GM23338 (cell line): ENCODE measurements around the gene ACTG1. TPM values are rescaled to one million over a fixed set of nuclear protein-coding genes. Genes with fewer than 3 reads are reported as not detected.

Experiments
- ATAC-seq: fragments of 200-7000 bp; cut with Tn5 transposase; 3 replicates; pipeline ENCODE4 v1.9.1; 2020
- DNase-seq: peaks from one replicate; pipeline ENCODE4 v3.0.0-alpha.2; 2015; ENCODE audit warnings: low spot score
- H2AFZ ChIP-seq: fragments of 200-600 bp; sonication (generic); 2 replicates; pipeline ENCODE4 v1.8.0; 2016; ENCODE audit warnings: antibody characterized with exemption, mild to moderate bottlenecking, moderate library complexity
- H3F3A ChIP-seq: fragments of 200-600 bp; sonication (generic); replicated peaks from 2 replicates; pipeline ENCODE4 v1.8.0; 2017; ENCODE audit warnings: antibody characterized with exemption, mixed run types, low read depth
- H3K27ac ChIP-seq: fragments of 200-600 bp; sonication (generic); 2 replicates; pipeline ENCODE4 v1.6.1; 2016; ENCODE audit warnings: low read depth
- H3K27me3 ChIP-seq: fragments of 200-600 bp; sonication (generic); 2 replicates; pipeline ENCODE4 v1.8.0; 2016; ENCODE audit warnings: mild to moderate bottlenecking, mixed run types, moderate library complexity; ENCODE audit not compliant: insufficient read depth
- H3K36me3 ChIP-seq: fragments of 200-600 bp; sonication (generic); 2 replicates; pipeline ENCODE4 v1.8.0; 2016; ENCODE audit warnings: mild to moderate bottlenecking; ENCODE audit not compliant: insufficient read depth
- H3K4me1 ChIP-seq: fragments of 200-600 bp; sonication (generic); 2 replicates; pipeline ENCODE4 v1.8.0; 2016; ENCODE audit warnings: mild to moderate bottlenecking, moderate library complexity; ENCODE audit not compliant: insufficient read depth
- H3K4me2 ChIP-seq: fragments of 200-600 bp; sonication (generic); 2 replicates; pipeline ENCODE4 v1.7.1; 2017; ENCODE audit warnings: mixed run types
- H3K4me3 ChIP-seq: fragments of 200-600 bp; sonication (generic); 2 replicates; pipeline ENCODE4 v1.6.1; 2016; ENCODE audit warnings: mixed run types
- H3K79me2 ChIP-seq: fragments of 200-600 bp; sonication (generic); replicated peaks from 2 replicates; pipeline ENCODE4 v1.8.0; 2017; ENCODE audit warnings: mild to moderate bottlenecking; ENCODE audit not compliant: insufficient read depth
- H3K9me2 ChIP-seq: fragments of 200-600 bp; sonication (generic); 2 replicates; pipeline ENCODE4 v1.8.0; 2017; ENCODE audit not compliant: insufficient read depth
- H4K20me1 ChIP-seq: fragments of 200-600 bp; sonication (generic); replicated peaks from 2 replicates; pipeline ENCODE4 v1.8.0; 2017; ENCODE audit warnings: mild to moderate bottlenecking; ENCODE audit not compliant: insufficient read depth
- H3K27ac Mint-ChIP-seq: 2 replicates; pipeline ENCODE4 v1.8.0; 2020; ENCODE audit warnings: inconsistent platforms, mild to moderate bottlenecking, moderate library complexity, mixed read lengths
- H3K27me3 Mint-ChIP-seq: 3 replicates; pipeline ENCODE4 v1.8.0; 2022; ENCODE audit warnings: low read depth, mild to moderate bottlenecking, moderate library complexity, mixed read lengths, inconsistent platforms; ENCODE audit not compliant: insufficient read depth, poor library complexity
- H3K36me3 Mint-ChIP-seq: 3 replicates; pipeline ENCODE4 v1.8.0; 2021; ENCODE audit warnings: low read depth, mild to moderate bottlenecking, inconsistent platforms, moderate library complexity, mixed read lengths
- H3K4me1 Mint-ChIP-seq: 3 replicates; pipeline ENCODE4 v1.8.0; 2020; ENCODE audit warnings: mild to moderate bottlenecking, inconsistent platforms, mixed read lengths
- H3K4me3 Mint-ChIP-seq: 3 replicates; pipeline ENCODE4 v1.8.0; 2021; ENCODE audit warnings: moderate library complexity, mild to moderate bottlenecking, inconsistent platforms, mixed read lengths
- H3K9me3 Mint-ChIP-seq: 3 replicates; pipeline ENCODE4 v1.8.0; 2020; ENCODE audit warnings: moderate library complexity, mild to moderate bottlenecking, inconsistent platforms, mixed read lengths
- CTCF ChIP-seq, 2 experiments: fragments of 200-600 bp in 1 of 2; sonication (generic) in 1 of 2; conservative IDR thresholded peaks; 2 replicates each; pipeline versions ENCODE4 v1.5.1 to v1.6.1; 2016 to 2017; ENCODE audit warnings: antibody characterized with exemption in 2 of 2, low read depth in 2 of 2, mild to moderate bottlenecking in 2 of 2, moderate library complexity in 1 of 2
- ETS1 ChIP-seq: IDR thresholded peaks from 2 replicates; pipeline ENCODE4 v1.6.1; 2016; ENCODE audit warnings: antibody characterized with exemption
- EZH2 ChIP-seq: fragments of 200-600 bp; sonication (generic); IDR thresholded peaks from one replicate; pipeline ENCODE4 v1.8.0; 2017; ENCODE audit warnings: antibody characterized with exemption, mild to moderate bottlenecking, low read depth; ENCODE audit not compliant: unreplicated experiment
- EZH2phosphoT487 ChIP-seq: fragments of 200-600 bp; sonication (generic); IDR thresholded peaks from one replicate; pipeline ENCODE4 v1.8.1; 2018; ENCODE audit warnings: antibody characterized with exemption; ENCODE audit not compliant: unreplicated experiment
- JUNB ChIP-seq: IDR thresholded peaks from one replicate; pipeline ENCODE4 v1.6.1; 2016; ENCODE audit warnings: antibody characterized with exemption; ENCODE audit not compliant: unreplicated experiment
- NANOG ChIP-seq: IDR thresholded peaks from 2 replicates; pipeline ENCODE4 v1.6.1; 2016; ENCODE audit warnings: antibody characterized with exemption, borderline replicate concordance
- POLR2AphosphoS5 ChIP-seq: IDR thresholded peaks from 2 replicates; pipeline ENCODE4 v1.6.1; 2016; ENCODE audit warnings: antibody characterized with exemption, low read depth
- REST ChIP-seq: IDR thresholded peaks from one replicate; pipeline ENCODE4 v1.6.1; 2018; ENCODE audit warnings: antibody characterized with exemption; ENCODE audit not compliant: unreplicated experiment
- STAT1 ChIP-seq: IDR thresholded peaks from one replicate; pipeline ENCODE4 v1.6.1; 2016; ENCODE audit warnings: antibody characterized with exemption; ENCODE audit not compliant: unreplicated experiment
- ZNF114 ChIP-seq: fragments of 250-450 bp; sonication (Bioruptor Pico); IDR thresholded peaks from 2 replicates; pipeline ENCODE4 v1.5.0; 2020; ENCODE audit warnings: mild to moderate bottlenecking, moderate library complexity
- ZNF331 ChIP-seq: fragments of 250-450 bp; sonication (Bioruptor Pico); IDR thresholded peaks from 2 replicates; pipeline ENCODE4 v1.5.0; 2020; ENCODE audit warnings: low read depth, mild to moderate bottlenecking, moderate library complexity
- polyA plus RNA-seq: library from polyadenylated mRNA; unstranded; fragments of >200 nt; fragmentation: Nextera tagmentation; extraction: Ambion mirVana; gene quantifications from 2 replicates; pipeline ENCODE4 v1.2.1, GENCODE V29; 2016
- total RNA-seq: library from RNA; depleted of rRNA; stranded (reverse); fragments of >200 nt; shearing (Covaris generic); gene quantifications from 2 replicates; pipeline ENCODE4 v1.2.3, GENCODE V29; 2014

Gene ACTG1
- total and polyA plus RNA-seq, 2 experiments from 2014 or later, result 1,867 to 4,739 TPM

- TF ChIP-seq ZNF331 (CRISPR knock-in tag), result no peak
- no peak for TF ChIP-seq NANOG
- no peak for TF ChIP-seq JUNB
- TF ChIP-seq ETS1, result no peak
- TF ChIP-seq POLR2AphosphoS5, result no peak
- no peak for TF ChIP-seq EZH2
- TF ChIP-seq ZNF114, result no peak
- no peak for TF ChIP-seq STAT1
- TF ChIP-seq EZH2phosphoT487, result no peak
- no peak for TF ChIP-seq CTCF (conservative IDR thresholded peaks at IDR 0.05; ENCODE audit: low read depth in 2 of 2)
Measured at GRCh38 chr17:81517339-81518112, 4.9 kb upstream of the ACTG1 start (continued).

GRCh38 chr17:81517009-81517338 lies 4.4 kb upstream of the ACTG1 start:
- ATAC-seq, result no peak
- Mint-ChIP-seq H3K36me3 (peaks cover 4% of the 10 kb centered on the region), H3K27me3 (peaks cover 51% of the 10 kb centered on the region), H3K27ac (no peak overlapping the region), H3K4me1 (peaks cover 18% of the 10 kb centered on the region), H3K9me3 (peaks cover 2% of the 10 kb centered on the region; the same call in 2 of the 3 replicates), H3K4me3 (peak overlapping the region; percentile 87)
- peaks cover 22% of the 10 kb centered on the region for H3K4me1 ChIP-seq
- peaks cover 1% of the 10 kb centered on the region; the same call in 1 of the 2 replicates for H3K36me3 ChIP-seq
- H3K27ac ChIP-seq, result no peak overlapping the region
- peaks cover 9% of the 10 kb centered on the region for H4K20me1 ChIP-seq
- no peak overlapping the region for H2AFZ ChIP-seq
- no peaks in the 10 kb centered on the region for H3K9me2 ChIP-seq
- H3K4me3 ChIP-seq, result no peak overlapping the region
- peaks cover 23% of the 10 kb centered on the region for H3K79me2 ChIP-seq
- H3F3A ChIP-seq, result peaks cover 22% of the 10 kb centered on the region
- peaks cover 40% of the 10 kb centered on the region for H3K27me3 ChIP-seq
- peak overlapping the region; percentile 84; the same call in 1 of the 2 replicates for H3K4me2 ChIP-seq
- DNase-seq, result no peak
- TF ChIP-seq POLR2AphosphoS5 (no peak), CTCF (conservative IDR thresholded peaks at IDR 0.05; ENCODE audit: low read depth in 2 of 2) (no peak), REST (no peak)
